OCI-LY7 (cell line): ENCODE data around the gene HMG20A. TPM values are rescaled to one million over a fixed set of nuclear protein-coding genes. Genes with fewer than 3 reads are reported as not detected.

Experiments used
- BruUV-seq: library from RNA; stranded (reverse); fragments of 400-500 nt; replicated peaks from 2 replicates; lab custom pipeline; 2021; lab: Mats Ljungman, UMichigan
- CTCF ChIA-PET: fragments of 300-600 bp; sonication (Branson Sonifier 250); formaldehyde crosslinking; loops from one replicate; lab custom pipeline; 2022; ENCODE audit warnings: antibody characterized with exemption; ENCODE audit not compliant: unreplicated experiment; lab: Charles Lee
- POLR2A ChIA-PET: fragments of 300-600 bp; sonication (Branson Sonifier 250); formaldehyde crosslinking; loops from one replicate; lab custom pipeline; 2022; ENCODE audit warnings: antibody characterized with exemption; lab: Charles Lee
- DNase-seq: peaks from one replicate; pipeline ENCODE4 v3.0.0-alpha.2; 2015; ENCODE audit warnings: low spot score
- H2AFZ ChIP-seq: fragments of 200-600 bp; sonication (generic), shearing (Covaris generic); 2 replicates; pipeline ENCODE4 v1.6.1; 2014; ENCODE audit warnings: mild to moderate bottlenecking, antibody characterized with exemption, low read length, moderate library complexity
- H3K27ac ChIP-seq: fragments of 200-600 bp; sonication (generic); 2 replicates; pipeline ENCODE4 v1.5.1; 2014; ENCODE audit warnings: mixed run types, low read depth, mild to moderate bottlenecking, moderate library complexity, low read length, inconsistent platforms; ENCODE audit not compliant: poor library complexity, severe bottlenecking
- H3K36me3 ChIP-seq: fragments of 200-600 bp; sonication (generic); 2 replicates; pipeline ENCODE4 v1.6.1; 2014; ENCODE audit warnings: mild to moderate bottlenecking, antibody characterized with exemption, low read length, moderate library complexity, mixed read lengths; ENCODE audit not compliant: insufficient read depth
- H3K4me1 ChIP-seq: fragments of 200-600 bp; sonication (generic); 2 replicates; pipeline ENCODE4 v1.5.1; 2014; ENCODE audit warnings: mild to moderate bottlenecking, low read length; ENCODE audit not compliant: insufficient read depth, poor library complexity, severe bottlenecking
- H3K4me2 ChIP-seq: fragments of 200-600 bp; sonication (generic); 2 replicates; pipeline ENCODE4 v1.6.1; 2014; ENCODE audit warnings: mild to moderate bottlenecking, low read length
- H3K4me3 ChIP-seq: fragments of 200-600 bp; sonication (generic); 2 replicates; pipeline ENCODE4 v1.5.1; 2014; ENCODE audit warnings: mild to moderate bottlenecking, low read depth, low read length; ENCODE audit not compliant: poor library complexity, severe bottlenecking
- H3K79me2 ChIP-seq: fragments of 200-600 bp; sonication (generic); 2 replicates; pipeline ENCODE4 v1.6.1; 2016; ENCODE audit warnings: low read depth, mild to moderate bottlenecking, low read length, moderate library complexity, mixed read lengths; ENCODE audit not compliant: insufficient read depth
- H3K9me2 ChIP-seq: fragments of 200-600 bp; sonication (generic); 2 replicates; pipeline ENCODE4 v1.6.1; 2016; ENCODE audit warnings: mild to moderate bottlenecking, low read length, mixed read lengths; ENCODE audit not compliant: insufficient read depth
- H3K9me3 ChIP-seq: fragments of 200-600 bp; sonication (generic); 2 replicates; pipeline ENCODE4 v1.6.1; 2014; ENCODE audit warnings: mild to moderate bottlenecking, mixed run types, low read length, mixed read lengths
- H4K20me1 ChIP-seq: fragments of 200-600 bp; sonication (generic); 2 replicates; pipeline ENCODE4 v1.6.1; 2014; ENCODE audit warnings: mild to moderate bottlenecking, antibody characterized with exemption, low read length, moderate library complexity, mixed read lengths; ENCODE audit not compliant: insufficient read depth
- CTCF ChIP-seq: fragments of 200-600 bp; sonication (generic); conservative IDR thresholded peaks from 2 replicates; pipeline ENCODE4 v1.5.1; 2014; ENCODE audit warnings: mild to moderate bottlenecking, antibody characterized with exemption, low read length, moderate library complexity, mixed read lengths
- EZH2phosphoT487 ChIP-seq: fragments of 200-600 bp; sonication (generic); IDR thresholded peaks from 2 replicates; pipeline ENCODE4 v1.6.1; 2018; ENCODE audit warnings: low read depth, borderline replicate concordance, mild to moderate bottlenecking, mixed run types, antibody characterized with exemption, low read length, moderate library complexity, mixed read lengths
- intact Hi-C: fragments of 100-400 bp; cut with micrococcal nuclease; formaldehyde crosslinking; loops from one replicate; pipeline ENCODE4 v1.10.0; 2022; ENCODE audit not compliant: unreplicated experiment
- total RNA-seq, 2 experiments: library from RNA; depleted of rRNA in 1 of 2; stranded (reverse); fragments of >200 nt in 1 of 2; shearing (Covaris generic) in 1 of 2; gene quantifications; 2 replicates each; pipeline ENCODE4 v1.2.3, GENCODE V29; 2014 to 2022

HMG20A gene
- total RNA-seq, 2 experiments from 2014 or later = 29.1 to 49.9 TPM

DNA sequence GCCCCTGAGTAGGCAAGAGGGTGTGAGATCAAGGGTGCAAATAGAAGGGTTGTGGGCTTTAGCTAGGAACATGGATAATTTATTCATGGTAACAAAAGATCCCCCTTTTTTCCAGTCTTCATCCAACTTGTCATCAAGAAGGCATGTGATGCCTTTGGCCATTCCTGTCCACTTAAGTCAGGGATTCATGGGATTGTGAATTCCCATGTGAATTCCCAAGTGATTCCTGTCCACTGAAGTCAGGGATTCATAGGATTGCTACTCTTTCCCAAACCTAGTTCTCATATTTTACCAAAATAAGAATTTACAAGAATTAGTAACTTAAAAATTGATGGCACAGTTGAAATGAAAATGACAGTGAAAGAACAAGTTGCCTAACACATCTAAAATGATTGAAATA is 40.8 kb downstream of the HMG20A start:
- DNase-seq = no peak
- CTCF ChIA-PET = no interaction called here
- Histone ChIP-seq H3K27ac (no peak overlapping the region), H2AFZ (no peak overlapping the region), H3K4me1 (peaks cover 15% of the 10 kb centered on the region), H3K4me3 (no peak overlapping the region), H3K9me2 (no peaks in the 10 kb centered on the region), H3K4me2 (no peak overlapping the region), H3K36me3 (peaks cover 56% of the 10 kb centered on the region), H4K20me1 (no peaks in the 10 kb centered on the region), H3K79me2 (no peaks in the 10 kb centered on the region), H3K9me3 (no peaks in the 10 kb centered on the region)
- intact Hi-C loops = no loop called here
- no TSS peak for BruUV-seq
- POLR2A ChIA-PET = no interaction called here
- no peak for TF ChIP-seq EZH2phosphoT487
- TF ChIP-seq CTCF = no peak

DNA sequence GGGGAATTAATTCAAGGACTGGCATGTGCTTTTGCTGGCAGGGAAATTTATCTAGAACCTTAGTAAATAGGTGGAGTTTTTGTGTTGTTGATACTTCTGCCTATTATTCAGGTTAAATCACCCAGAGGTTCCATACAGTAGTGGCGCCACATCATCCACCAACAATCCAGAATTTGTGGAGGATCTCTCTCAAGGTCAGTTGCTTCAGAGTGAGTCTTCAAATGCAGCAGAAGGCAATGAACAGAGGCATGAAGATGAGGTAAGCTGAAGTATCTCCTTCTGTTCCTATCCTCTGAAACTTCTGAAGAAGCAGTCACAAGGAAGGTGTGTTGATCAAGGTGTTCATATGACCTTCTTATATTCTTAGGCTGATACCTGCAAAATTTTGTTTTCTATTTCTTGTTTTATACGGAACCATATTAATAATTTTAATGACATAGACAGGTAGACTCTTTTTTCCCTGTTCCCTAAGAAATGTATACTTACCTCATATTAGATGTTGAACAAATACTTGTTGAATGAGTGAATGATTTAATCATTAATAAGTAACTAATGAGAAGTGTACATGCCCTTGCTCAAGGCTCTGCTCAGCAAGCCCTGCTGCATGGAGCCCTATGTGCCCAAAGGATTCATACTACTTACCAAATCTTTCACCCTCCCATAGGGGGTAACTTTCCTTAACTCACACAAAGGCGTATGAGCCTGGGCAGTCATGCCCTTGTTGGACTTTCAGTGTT is 43.6 kb downstream of the HMG20A start:
- H3K27ac ChIP-seq = no peak overlapping the region
- ChIA-PET CTCF (no interaction called here), POLR2A (interaction anchor here (0.6 kb wide), 1 partner anchor 370 kb away, joined by 3 read pairs; no protein-coding TSS in a partner anchor)
- H3K4me2 ChIP-seq = no peak overlapping the region
- H3K4me1 ChIP-seq = no peaks in the 10 kb centered on the region
- no peaks in the 10 kb centered on the region for H4K20me1 ChIP-seq
- no peak overlapping the region for H2AFZ ChIP-seq
- H3K79me2 ChIP-seq = no peaks in the 10 kb centered on the region
- H3K9me3 ChIP-seq = no peaks in the 10 kb centered on the region
- H3K9me2 ChIP-seq = no peaks in the 10 kb centered on the region
- intact Hi-C loops = no loop called here
- DNase-seq = no peak
- peaks cover 70% of the 10 kb centered on the region for H3K36me3 ChIP-seq
- no peak overlapping the region for H3K4me3 ChIP-seq
- BruUV-seq = no TSS peak
- TF ChIP-seq CTCF (no peak), EZH2phosphoT487 (no peak)

- H3K9me3 ChIP-seq = no peaks in the 10 kb centered on the region
- H3K36me3 ChIP-seq = peaks cover 75% of the 10 kb centered on the region
- H4K20me1 ChIP-seq = no peaks in the 10 kb centered on the region
- H3K27ac ChIP-seq = no peak overlapping the region
- POLR2A ChIA-PET = no interaction called here
- H3K4me1 ChIP-seq = no peaks in the 10 kb centered on the region
- TF ChIP-seq EZH2phosphoT487 (no peak), CTCF (no peak)
- DNase-seq = no peak
- BruUV-seq = TSS peak; percentile 27
- H3K4me2 ChIP-seq = no peak overlapping the region
- intact Hi-C loops = no loop called here
- H3K79me2 ChIP-seq = no peaks in the 10 kb centered on the region
- no peaks in the 10 kb centered on the region for H3K9me2 ChIP-seq
- H3K4me3 ChIP-seq = no peak overlapping the region
- CTCF ChIA-PET = no interaction called here
- no peak overlapping the region for H2AFZ ChIP-seq
Observed at GRCh38 chr15:77466521-77466920, 45.8 kb downstream of the HMG20A start.
